ENCODE measurements around the gene TDG. TPM values are rescaled to one million over a fixed set of nuclear protein-coding genes. Genes with fewer than 3 reads are reported as not detected.

Gene TDG
- total RNA-seq, 2 experiments from 2014 or later, result 37.4 to 37.5 TPM

Other genes with a start within 250 kb of the TDG start
- 1 to 10 TPM; 8.6 to 9.4 TPM for gene NT5DC3, start 124.6 kb upstream of the TDG start, total RNA-seq
- 100 to 1,000 TPM; 412 to 418 TPM for gene HSP90B1, start 35.5 kb upstream of the TDG start, total RNA-seq
- not detected for gene GLT8D2, start 84.3 kb downstream of the TDG start, total RNA-seq
- 1 to 10 TPM; 8.3 to 8.6 TPM for gene HCFC2, start 98.7 kb downstream of the TDG start, total RNA-seq
- gene NFYB, start 172.3 kb downstream of the TDG start, total RNA-seq, result 10 to 100 TPM; 26.7 to 30.6 TPM
- gene TXNRD1, start 249.9 kb downstream of the TDG start, total RNA-seq, result 10 to 100 TPM; 87.9 to 89.0 TPM

Data from activated CD8-positive, alpha-beta T cell treated with anti-CD3 and anti-CD28 coated beads for 36 hours (primary cell).